ENCODE measurements around the gene RMDN2. TPM values are rescaled to one million over a fixed set of nuclear protein-coding genes. Genes with fewer than 3 reads are reported as not detected.

The RMDN2 gene
- total RNA-seq, 1 experiment from 2014 or later, result 5.3 TPM

- Histone ChIP-seq H3K4me2 (no peak overlapping the region), H3K4me3 (no peak overlapping the region), H3K9me3 (ENCODE audit: insufficient read depth, low read depth) (no peaks in the 10 kb centered on the region), H3F3A (ENCODE audit: insufficient read depth, low read depth) (no peaks in the 10 kb centered on the region), H3K27ac (no peak overlapping the region), H3K36me3 (ENCODE audit: low read depth) (no peaks in the 10 kb centered on the region), H3K79me2 (ENCODE audit: low read depth) (no peaks in the 10 kb centered on the region), H3K4me1 (replicated peaks; ENCODE audit: insufficient read depth) (no peaks in the 10 kb centered on the region), H4K20me1 (ENCODE audit: insufficient read depth) (no peaks in the 10 kb centered on the region), H2AFZ (no peak overlapping the region), H3K27me3 (ENCODE audit: insufficient read depth, low read depth) (no peaks in the 10 kb centered on the region), H3K9me2 (ENCODE audit: insufficient read depth) (no peaks in the 10 kb centered on the region)
- no TSS peak for BruUV-seq (replicated peaks)
- ChIA-PET CTCF (no interaction called here), POLR2A (ENCODE audit: unreplicated experiment) (no interaction called here)
- intact Hi-C loops (cut with micrococcal nuclease; ENCODE audit: unreplicated experiment), result no loop called here
- DNase-seq, result no peak
- TF ChIP-seq CTCF (conservative IDR thresholded peaks at IDR 0.05), result no peak
- TF ChIP-seq EZH2 (IDR thresholded peaks at IDR 0.05; ENCODE audit: low read depth), result no peak
These were observed 48.7 kb downstream of the RMDN2 start for GRCh38 chr2:37973615-37974353.

GRCh38 chr2:37975808-37976207 is 50.7 kb downstream of the RMDN2 start:
- Histone ChIP-seq H3K4me2 (no peak overlapping the region), H4K20me1 (ENCODE audit: insufficient read depth) (no peaks in the 10 kb centered on the region), H3F3A (ENCODE audit: insufficient read depth, low read depth) (no peaks in the 10 kb centered on the region), H3K79me2 (ENCODE audit: low read depth) (no peaks in the 10 kb centered on the region), H3K4me1 (replicated peaks; ENCODE audit: insufficient read depth) (no peaks in the 10 kb centered on the region), H3K9me2 (ENCODE audit: insufficient read depth) (no peaks in the 10 kb centered on the region), H3K36me3 (ENCODE audit: low read depth) (no peaks in the 10 kb centered on the region), H3K27me3 (ENCODE audit: insufficient read depth, low read depth) (no peaks in the 10 kb centered on the region), H3K4me3 (no peak overlapping the region), H2AFZ (no peak overlapping the region), H3K9me3 (ENCODE audit: insufficient read depth, low read depth) (no peaks in the 10 kb centered on the region), H3K27ac (no peak overlapping the region)
- ChIA-PET POLR2A (ENCODE audit: unreplicated experiment) (no interaction called here), CTCF (interaction anchor here (0.6 kb wide), 2 partner anchors 89 to 385 kb away, joined by 3 to 5 read pairs; no protein-coding TSS in a partner anchor)
- TF ChIP-seq CTCF (conservative IDR thresholded peaks at IDR 0.05), result no peak
- no peak for TF ChIP-seq EZH2 (IDR thresholded peaks at IDR 0.05; ENCODE audit: low read depth)
- intact Hi-C loops (cut with micrococcal nuclease; ENCODE audit: unreplicated experiment), result no loop called here
- DNase-seq, result no peak
- BruUV-seq (replicated peaks), result no TSS peak

- no peak overlapping the region for H2AFZ ChIP-seq
- no peaks in the 10 kb centered on the region for H4K20me1 ChIP-seq (ENCODE audit: insufficient read depth)
- no peaks in the 10 kb centered on the region for H3K27me3 ChIP-seq (ENCODE audit: insufficient read depth, low read depth)
- TF ChIP-seq CTCF (conservative IDR thresholded peaks at IDR 0.05) (no peak), EZH2 (IDR thresholded peaks at IDR 0.05; ENCODE audit: low read depth) (no peak)
- H3K4me2 ChIP-seq, result no peak overlapping the region
- ChIA-PET POLR2A (ENCODE audit: unreplicated experiment) (no interaction called here), CTCF (interaction anchor here (0.6 kb wide), 1 partner anchor 90 kb away, joined by 3 read pairs; no protein-coding TSS in a partner anchor)
- H3F3A ChIP-seq (ENCODE audit: insufficient read depth, low read depth), result no peaks in the 10 kb centered on the region
- H3K9me2 ChIP-seq (ENCODE audit: insufficient read depth), result no peaks in the 10 kb centered on the region
- no peak for DNase-seq
- no TSS peak for BruUV-seq (replicated peaks)
- no peak overlapping the region for H3K27ac ChIP-seq
- no peaks in the 10 kb centered on the region for H3K79me2 ChIP-seq (ENCODE audit: low read depth)
- no peak overlapping the region for H3K4me3 ChIP-seq
- no peaks in the 10 kb centered on the region for H3K4me1 ChIP-seq (replicated peaks; ENCODE audit: insufficient read depth)
- no peaks in the 10 kb centered on the region for H3K9me3 ChIP-seq (ENCODE audit: insufficient read depth, low read depth)
- intact Hi-C loops (cut with micrococcal nuclease; ENCODE audit: unreplicated experiment), result no loop called here
- H3K36me3 ChIP-seq (ENCODE audit: low read depth), result no peaks in the 10 kb centered on the region
These were observed 51.3 kb downstream of the RMDN2 start for GRCh38 chr2:37976411-37976810.
